ENCODE data around the gene ESF1. TPM values are rescaled to one million over a fixed set of nuclear protein-coding genes. Genes with fewer than 3 reads are reported as not detected.

The ESF1 gene
- total RNA-seq (2022; extraction: Qiagen RNA extraction): 19.9 to 25.6 TPM (median 22.0 TPM) in 5 replicates

DNA sequence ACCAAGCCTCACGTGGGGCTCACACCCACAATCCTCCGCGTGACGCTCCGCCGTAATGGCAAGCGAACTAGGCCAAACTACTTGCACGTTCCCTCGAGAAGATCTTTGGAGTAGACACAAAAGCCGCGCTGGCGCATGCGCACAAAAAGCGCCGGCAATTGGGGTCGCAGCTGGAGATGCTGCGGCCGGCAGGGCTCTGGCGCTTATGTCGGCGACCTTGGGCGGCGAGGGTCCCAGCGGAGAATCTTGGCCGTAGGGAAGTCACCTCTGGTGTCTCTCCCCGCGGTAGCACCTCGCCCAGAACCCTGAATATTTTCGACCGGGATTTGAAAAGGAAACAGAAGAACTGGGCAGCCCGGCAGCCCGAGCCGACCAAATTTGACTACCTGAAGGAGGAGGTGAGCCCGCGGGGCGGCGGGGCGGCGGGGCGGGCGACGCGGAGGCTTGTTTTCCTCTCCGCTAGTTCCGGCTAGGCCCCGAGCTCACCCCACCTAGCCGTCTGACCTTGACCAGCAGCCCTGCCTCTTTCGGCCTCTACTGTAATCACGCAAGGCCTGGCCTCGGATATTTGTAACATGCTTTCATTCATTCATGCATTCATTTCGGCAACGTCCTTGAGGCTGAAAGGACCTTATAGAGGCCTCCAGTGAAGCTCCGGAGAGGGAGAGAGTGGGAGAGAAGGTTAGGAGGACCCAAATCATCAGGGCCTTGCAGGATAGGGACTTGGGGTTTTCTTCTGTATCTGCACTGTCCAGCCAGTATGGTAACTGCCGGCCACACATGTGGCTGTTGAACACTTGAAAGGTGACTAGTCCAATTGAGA lies at the start of gene ESF1, which contains the start of gene NDUFAF5:
Gene ESF1 (minus strand): TSS at position 27 of the 823 bp plus-strand sequence. CDS start 1,779 bp downstream, outside the sequence.
Gene NDUFAF5 (plus strand): TSS at position 136 of the 823 bp plus-strand sequence. CDS start 41 bp downstream, at position 177.

Other genes starting within 250 kb of the ESF1 start
- 8.8 to 11.9 TPM (median 9.8 TPM) in 5 replicates for gene TASP1, start 146.0 kb downstream of the ESF1 start, total RNA-seq (2022; extraction: Qiagen RNA extraction)
- 32.5 to 36.2 TPM (median 33.8 TPM) in 5 replicates for gene NDUFAF5, start 109 bp upstream of the ESF1 start, total RNA-seq (2022; extraction: Qiagen RNA extraction)
- not detected in 5 replicates for gene SEL1L2, start 205.7 kb upstream of the ESF1 start, total RNA-seq (2022; extraction: Qiagen RNA extraction)
- 0.29 to 0.75 TPM (median 0.58 TPM) in 5 replicates for gene MACROD2, start 210.6 kb upstream of the ESF1 start, total RNA-seq (2022; extraction: Qiagen RNA extraction)

All from A549 treated with Mapracorat at 1 μM for 4 hours (cell line).